GM18526 (cell line): ENCODE results near the gene TMEM97.

ENCODE experiments used
- POLR2A ChIP-seq: IDR thresholded peaks from 3 replicates; pipeline ENCODE4 v1.6.1; 2011; ENCODE audit not compliant: insufficient read length; ENCODE audit errors: extremely low read depth

The TMEM97 gene

DNA sequence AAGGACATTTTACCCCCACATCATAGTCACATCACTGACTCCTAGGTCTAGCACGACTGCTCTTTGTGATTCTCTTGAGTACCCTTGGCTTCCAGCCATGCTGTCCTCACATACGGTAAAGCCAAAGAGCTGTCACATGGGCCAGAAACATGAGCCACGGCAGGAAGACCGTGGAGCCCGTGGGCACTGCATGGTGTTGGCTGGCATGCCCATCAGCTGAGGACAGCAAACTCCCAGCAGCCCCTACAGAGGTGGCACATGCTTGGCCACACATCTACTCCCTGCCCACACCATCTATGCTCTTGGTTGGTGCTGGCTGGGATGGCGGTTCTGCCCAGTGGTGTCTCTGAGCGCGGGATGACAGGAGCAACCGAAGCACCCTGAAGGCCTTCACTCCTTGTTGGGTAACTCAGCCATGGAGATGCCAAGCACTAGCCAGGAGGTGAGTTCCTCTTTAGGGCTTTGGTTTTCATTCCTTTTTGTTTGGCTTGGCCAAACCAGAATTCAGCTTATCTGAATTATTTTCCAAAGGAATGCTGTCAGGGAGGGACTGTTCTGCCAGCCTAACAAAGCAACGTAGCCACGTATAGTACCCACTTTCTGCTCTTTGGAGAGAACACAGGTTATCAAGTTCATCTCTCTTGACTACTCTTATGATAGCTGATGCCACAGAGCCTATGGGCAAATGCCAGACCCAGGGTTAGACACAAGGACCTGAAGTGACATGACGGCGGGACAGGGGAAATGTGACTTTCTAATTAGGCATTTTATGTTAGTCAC is 26.6 kb downstream of the TMEM97 start:
- no peak for TF ChIP-seq POLR2A

DNA sequence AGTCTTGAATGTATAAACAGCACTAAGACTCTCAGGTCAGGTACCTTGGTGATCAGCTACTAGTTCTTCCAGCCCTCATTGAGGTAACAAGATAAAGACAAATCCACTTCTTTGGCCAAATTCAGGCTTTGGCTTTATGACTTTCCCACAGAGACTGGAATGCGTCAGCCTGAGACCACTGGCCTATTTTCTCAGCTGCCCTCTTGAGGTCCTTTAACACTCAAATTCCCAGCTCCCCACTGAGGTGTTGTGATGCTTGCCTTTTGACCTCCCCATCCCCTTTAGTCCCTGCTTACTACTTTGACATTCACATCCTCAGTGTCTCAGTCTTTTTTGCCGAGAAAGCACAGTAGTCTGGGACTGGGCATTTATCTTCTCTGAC is 27.2 kb downstream of the TMEM97 start:
- no peak for TF ChIP-seq POLR2A

DNA sequence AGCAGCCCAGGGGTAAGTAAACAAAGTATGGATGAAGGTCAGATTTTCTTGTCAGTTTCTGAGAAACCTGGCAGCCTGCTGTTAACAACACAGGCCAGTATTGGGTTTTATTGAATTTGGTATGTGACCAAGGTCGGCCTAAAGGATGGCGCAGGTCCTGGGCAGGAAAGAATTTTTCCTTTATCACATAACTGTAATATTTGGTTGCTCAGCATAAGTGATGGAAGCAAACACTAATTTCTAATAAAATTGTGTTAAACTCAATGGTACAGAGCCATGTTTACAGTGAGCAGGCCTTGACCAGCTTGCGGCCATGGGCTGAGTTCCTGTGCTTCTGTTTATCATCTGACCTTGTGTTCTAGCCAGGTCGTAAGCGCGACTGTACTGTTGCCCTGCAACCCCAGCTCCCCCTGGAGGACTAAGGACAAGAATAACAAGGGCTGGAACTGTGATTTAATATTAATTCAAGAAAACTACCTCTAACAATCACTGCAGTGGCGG is 27.8 kb downstream of the TMEM97 start:
- no peak for TF ChIP-seq POLR2A

DNA sequence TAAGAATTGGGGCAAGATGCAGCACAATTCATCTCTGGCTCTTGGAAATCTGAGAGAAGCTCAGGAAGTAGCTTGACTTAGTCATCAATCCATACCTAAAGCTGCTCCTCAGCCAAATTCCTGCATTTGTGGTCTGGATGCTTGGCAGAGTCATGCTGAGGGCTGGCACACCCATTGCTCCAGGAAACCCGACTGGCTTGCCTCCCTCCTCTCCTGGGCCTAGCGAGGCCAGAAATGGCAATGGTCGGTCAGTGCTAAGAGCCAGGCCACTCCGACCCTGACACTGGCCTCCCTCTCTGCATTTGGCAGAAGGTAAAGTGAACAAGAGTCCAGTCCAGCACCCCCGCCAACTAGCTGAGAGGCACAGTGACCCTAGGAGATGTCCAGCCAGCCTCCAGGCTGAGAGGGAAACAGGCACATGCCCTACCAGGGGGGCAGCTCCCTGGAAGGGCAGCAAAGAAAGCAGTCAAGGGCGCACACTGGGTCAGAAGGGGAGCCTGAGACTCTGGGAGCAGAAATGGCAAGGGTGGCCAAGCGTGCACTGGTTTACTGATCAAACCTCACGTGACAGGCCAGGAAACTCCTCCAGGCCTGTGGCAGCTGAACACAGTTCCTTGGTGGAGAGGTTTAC is 28.4 kb downstream of the TMEM97 start:
- TF ChIP-seq POLR2A: no peak

DNA sequence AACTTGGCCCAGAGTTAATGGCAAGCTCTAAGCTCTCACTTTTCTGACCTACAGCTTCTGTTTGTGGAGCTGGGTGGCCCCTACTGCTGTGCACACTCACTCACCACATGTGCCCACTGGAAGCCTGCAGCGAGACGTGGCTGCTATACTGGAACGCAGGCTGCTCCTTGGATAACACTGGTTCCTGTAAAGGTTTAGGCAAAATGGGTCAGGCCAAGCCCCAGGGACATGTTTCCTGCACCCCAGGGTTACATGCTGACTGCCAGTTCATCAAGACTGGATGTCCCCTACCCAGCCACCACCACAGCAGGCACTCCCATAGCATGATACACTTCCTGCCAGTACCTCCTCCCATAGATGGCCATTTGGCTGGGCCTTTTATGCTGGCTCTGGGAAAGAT is 30.0 kb downstream of the TMEM97 start:
- TF ChIP-seq POLR2A: no peak

DNA sequence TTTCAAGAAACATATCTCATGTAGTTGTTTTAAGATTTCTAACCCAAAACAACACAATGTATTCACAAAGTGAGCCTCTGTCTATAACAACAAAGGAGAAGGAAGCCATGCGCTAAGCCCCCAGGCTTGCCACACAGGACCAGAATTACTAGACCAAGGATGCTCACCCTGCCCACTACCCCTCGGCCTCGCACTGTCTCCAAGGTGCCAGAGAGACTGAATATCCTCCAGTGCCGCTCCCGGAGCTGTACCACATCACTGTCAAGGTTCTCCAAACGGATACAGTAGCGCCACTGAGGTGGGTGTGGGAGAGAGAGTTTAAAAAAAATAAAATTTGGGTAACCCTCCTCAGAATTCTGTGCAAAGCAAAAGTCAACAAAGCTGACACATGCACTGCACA is 31.3 kb downstream of the TMEM97 start:
- TF ChIP-seq POLR2A: no peak

DNA sequence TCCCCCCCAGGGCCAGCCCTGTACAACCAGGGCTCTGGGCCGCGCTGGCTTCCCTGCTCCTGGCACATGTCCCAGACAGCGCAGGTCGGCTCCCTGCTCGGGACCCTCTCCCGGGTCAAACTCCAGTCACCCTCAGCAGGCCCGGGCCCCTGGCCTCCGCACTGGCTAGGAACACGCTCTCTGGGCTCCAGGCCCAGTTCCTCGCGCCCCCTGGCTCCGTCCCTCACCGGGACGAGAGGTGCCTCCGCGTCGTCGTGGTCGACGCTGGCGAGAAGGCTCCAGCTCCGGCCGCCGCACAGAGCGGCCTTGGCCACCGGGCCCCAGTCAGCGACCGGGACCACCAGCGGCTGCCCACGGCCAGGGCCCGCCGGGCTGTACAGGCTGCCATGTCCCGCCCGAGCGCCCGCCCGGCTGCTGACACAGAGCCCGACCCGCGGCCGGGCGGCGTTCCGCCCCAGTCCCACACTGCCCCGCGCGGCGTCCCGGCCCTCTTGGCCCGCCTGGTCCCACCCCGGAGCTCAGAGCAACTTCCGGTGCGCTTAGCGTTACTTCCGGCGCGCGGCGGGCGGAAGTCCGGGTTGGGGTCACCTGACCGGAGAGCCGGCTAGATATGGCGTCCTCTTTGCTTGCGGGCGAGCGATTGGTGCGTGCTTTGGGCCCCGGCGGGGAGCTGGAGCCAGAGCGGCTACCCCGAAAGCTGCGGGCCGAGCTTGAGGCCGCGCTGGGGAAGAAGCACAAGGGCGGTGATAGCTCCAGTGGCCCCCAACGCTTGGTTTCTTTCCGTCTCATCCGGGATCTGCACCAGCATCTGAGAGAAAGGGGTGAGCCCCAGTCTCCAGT is 38.3 kb downstream of the TMEM97 start, which contains the start of gene POLDIP2:
Gene POLDIP2, minus strand, starts transcription at position 467 of the 840 bp plus-strand sequence. Its CDS starts 79 bp downstream, at position 388.
- TF ChIP-seq POLR2A: peak; percentile 97

DNA sequence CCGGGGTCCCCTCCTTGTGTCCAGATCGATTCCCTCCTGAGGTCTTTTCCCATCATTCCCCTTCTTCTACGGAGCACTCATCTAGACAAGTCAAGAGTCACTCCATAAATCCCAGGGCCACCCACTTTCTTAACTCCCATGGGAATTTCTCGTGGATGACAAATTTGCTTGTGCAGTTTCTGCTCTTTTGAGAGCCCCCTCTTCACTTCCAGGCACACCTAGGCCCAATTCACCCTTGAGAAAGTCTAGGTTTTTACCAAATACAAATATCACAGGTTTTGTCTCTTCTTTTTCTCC is 38.8 kb downstream of the TMEM97 start:
- TF ChIP-seq POLR2A: no peak

DNA sequence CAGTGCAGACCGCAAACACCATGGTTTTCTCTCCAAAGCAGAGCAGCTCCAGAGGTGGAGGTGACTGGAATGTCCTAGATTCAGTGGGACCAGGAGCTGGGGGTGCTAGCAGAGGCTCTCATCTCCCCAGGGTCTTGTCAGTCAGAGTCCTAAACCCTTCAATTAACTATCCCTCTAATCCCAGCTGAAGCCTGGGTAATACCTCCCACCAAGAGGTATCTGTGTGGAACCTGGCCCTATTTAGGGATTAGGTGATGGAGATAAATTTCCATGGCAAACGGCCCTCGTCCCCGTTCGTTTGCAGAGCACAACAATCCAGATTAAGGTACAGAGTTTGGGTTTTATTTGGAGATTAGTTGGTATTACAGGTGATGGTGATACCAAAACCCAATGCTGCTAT is 44.2 kb downstream of the TMEM97 start:
- TF ChIP-seq POLR2A: no peak

DNA sequence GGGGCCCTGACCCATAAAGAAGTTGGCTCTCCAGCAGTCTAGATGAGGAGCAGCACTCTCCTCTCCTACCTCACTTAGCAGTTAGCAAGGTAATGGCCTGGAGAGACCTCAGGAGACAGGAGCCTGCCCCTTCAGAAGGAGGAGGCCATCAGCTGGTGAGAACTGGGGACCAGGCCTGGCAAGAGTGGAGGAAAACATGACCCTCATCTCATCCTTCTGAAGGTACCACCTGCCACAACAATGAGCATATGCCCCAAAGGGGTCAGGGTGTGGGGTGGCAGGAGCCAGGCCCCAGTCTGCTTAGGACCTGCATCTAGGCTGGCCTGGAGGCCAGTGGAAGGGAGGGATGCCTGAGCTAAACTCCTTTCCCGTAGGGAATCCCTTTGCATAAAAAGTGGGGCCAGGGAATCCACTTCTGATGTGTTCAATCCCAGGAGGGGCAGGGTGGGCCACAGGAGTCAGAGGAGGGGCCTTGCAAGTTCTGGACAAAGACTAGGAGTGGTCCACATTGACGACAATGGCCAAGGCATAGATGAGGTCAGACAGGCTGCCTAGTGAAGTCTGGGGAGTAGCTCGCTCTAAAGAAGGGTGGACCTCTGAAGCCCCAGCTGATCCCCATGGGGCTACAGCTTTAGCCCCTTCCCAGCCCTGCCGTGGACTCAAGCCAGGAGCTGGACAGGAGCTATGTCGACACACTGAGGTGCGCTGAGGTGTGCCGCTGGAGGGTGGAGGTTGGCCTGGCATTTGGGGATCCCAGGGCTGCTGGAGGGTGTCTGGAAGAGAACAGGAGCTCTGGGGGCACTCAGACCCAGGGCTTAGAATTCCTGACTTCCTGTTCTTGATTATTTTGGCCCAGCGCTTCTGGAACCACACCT is 45.0 kb downstream of the TMEM97 start:
- TF ChIP-seq POLR2A: no peak

DNA sequence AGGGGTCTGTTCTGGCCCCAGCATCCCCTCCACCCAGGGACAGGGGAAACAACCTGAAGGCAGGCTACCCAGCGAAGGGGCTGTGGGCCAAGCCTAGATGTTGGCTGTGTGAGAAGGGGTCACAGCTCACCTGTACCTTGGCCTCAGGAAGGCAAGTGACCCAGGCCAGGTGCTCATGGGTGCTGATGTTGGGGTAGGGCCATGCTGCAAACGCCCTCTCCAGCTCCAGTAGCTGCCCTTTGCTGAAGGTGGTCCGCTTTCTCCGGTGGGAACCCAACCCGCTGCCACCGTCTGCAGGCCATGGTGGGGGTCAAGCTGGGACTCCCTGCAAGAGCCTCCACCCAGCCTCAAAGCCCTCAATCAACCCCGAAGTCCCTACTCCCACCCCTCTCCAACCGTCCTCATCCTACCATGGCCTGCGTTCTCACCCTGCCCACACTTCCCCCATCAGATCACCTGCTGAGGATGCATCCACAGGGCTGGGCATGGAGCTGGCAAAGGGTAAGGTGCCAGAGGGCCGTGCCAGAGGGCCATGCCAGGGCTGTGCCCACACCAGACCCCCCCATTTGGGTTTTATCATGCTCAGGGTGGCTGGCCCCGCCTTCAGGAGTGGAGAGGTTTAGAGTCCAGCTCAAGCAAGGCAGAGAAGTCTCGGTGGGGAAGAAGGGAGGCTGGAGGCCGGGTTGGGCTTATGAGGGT is 45.8 kb downstream of the TMEM97 start, which contains the start of gene SEBOX:
Gene SEBOX, minus strand, starts transcription at position 535 of the 699 bp plus-strand sequence. Its CDS starts 48 bp downstream, at position 487.
- no peak for TF ChIP-seq POLR2A

DNA sequence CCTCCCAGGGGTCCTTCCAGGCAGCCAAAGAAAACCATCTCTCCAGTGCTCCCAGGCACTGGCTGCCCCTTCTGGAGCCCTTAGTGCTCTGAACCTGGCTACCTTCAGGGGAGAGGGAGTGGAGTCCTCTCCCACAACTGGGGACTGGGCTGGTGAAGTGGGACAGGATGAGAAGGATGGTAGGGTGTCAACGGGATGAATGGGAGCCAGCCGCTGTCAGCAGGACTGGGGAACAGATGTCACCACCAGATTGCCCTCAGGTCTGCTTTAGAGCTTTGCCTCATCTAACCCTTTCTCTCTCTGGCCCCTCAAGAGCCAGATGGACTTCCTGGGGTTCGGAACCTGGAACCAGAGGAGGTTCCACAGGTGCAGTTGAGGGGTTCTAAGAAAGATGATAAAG is 46.5 kb downstream of the TMEM97 start:
- TF ChIP-seq POLR2A: no peak

DNA sequence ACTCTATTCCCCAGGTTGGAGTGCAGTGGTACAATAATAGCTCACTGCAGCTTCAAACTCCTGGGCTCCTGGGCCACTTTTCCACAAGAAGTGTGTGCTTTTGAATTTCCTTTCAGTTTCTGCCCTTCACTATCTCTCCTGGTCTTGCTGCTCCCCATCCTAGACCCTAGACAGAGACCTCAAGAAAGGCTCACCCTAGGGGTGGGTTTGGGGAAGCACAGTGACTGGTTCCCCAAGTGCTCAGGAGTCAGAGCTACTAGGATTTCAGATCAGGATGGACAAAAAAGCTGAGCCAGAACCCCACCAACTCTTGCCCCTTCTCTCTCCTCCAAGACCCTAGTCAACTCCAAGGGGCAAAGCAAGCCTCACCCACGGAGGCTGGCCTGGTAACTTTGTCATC is 47.6 kb downstream of the TMEM97 start:
- TF ChIP-seq POLR2A: no peak

DNA sequence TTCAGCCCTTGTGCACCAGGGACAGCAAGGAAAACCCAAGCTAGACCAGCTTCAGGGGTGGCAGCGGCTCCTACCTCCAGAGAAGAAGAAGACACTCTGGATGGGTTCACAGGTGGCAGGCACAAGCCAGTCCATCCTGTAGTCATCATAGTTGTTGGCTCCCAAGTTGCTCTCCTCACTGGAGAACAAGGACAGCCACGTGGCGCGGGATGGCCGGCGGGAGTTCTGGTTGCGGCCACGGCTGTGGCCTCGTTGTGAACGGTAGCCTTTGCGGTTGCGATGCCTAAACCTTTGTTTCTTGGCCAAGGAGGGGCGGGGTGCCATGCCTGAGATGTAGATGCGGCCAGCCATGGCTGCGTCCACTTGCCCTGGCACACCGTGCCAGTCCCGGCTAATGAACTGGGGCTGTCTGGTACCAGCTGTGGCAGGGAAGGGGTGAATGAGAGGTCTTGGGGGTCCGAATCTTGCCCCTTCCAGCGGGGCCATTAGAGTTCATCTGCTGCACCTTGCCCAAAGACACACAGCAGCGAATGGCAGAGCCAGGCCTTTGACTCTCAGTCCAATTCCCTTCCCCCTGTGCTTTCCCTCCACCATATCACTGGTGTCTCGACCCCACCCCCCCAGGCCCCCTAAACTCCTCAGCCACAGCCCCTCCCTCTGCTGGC is 48.8 kb downstream of the TMEM97 start:
- TF ChIP-seq POLR2A: no peak
